ENCODE data around the gene EVI2A.
A peak's percentile ranks its signal among the peaks of the same experiment; 100 is the strongest.
"Not testable (repeated sequence)": the region's sequence is repeated elsewhere in the genome, so short reads cannot be mapped to it uniquely, and the experiment has no call there.

EVI2A gene, protein sequence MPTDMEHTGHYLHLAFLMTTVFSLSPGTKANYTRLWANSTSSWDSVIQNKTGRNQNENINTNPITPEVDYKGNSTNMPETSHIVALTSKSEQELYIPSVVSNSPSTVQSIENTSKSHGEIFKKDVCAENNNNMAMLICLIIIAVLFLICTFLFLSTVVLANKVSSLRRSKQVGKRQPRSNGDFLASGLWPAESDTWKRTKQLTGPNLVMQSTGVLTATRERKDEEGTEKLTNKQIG

DNA sequence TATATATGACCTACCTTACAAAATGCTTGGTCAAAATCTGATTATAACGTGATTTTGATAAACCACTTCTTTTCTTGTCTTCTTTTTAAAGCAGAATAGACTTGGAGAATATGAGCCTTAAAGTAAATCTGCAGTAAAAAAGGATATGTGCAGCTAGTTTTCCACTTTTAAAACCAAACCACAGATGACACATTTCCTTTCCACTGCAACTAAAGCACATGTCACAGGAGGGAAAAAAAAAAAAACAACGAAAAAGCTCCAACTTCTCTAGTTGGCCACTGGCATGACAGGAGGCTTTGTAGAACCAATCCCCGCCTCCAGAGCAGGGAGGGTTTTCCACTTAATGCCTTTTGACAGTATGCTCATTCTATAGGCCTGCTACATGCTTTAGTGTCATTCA lies at the start of gene EVI2A:
Gene EVI2A, minus strand, starts transcription at position 142 of the 400 bp plus-strand sequence. CDS start 2,609 bp downstream, outside the sequence.
- peak; percentile 68 for DNase-seq (ENCODE audit: low spot score)

DNA sequence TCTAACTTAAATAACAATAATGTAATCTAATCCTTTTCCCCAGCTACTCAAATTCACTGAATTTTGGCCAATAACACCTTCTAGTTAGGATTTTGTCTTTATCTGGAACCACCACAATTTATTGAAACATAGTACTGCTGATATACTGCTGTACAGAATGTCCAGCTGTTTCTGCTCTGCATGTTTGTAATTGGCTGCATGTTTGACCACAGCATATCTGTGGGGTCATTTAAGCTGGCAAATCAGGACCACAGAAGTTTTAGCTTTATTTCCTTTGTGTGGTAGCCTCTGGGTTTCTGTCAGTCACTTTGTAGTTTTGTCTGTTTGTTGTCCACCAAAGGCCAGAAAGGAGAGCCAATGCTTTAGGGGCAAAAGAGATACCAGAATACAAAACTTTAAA lies 47.8 kb upstream of the EVI2A start:
- no peak for DNase-seq (ENCODE audit: low spot score)

DNA sequence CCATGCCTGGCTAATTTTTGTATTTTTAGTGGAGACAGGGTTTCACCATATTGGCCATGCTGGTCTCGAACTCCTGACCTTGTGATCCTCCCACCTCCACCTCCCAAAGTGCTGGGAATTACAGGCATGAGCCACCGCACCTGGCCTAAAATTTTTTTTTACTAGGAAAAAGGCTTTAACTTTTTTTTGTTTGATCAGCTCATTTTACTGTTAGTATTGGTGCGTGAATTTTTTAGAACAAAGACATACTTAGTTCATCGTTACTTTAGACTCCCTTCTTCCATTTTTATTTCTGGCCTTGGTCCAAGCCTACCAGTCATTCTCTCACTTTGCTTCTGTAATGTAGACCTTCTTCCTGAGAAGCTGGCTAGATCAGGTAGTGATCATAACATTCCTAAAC lies 44.7 kb upstream of the EVI2A start:
- DNase-seq (ENCODE audit: low spot score), result no peak

DNA sequence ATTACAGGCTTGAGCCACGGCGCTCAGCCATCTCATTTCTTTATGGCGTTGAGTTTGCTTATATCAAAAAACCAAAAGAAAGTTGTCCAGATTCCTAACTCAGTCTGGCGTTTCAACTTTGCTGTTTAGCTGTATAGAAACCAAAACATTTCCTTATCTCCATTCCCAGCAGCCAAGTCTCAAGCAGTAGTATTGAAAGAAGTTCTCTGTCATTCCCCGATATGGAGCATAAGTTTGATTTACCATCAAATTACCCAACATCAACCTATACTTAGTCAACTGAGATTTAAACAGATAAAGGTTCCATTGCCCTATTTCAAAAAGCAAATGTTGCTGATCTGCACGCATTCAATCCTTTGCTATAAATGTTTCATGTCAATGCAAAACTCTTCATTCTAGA lies 42.6 kb upstream of the EVI2A start:
- no peak for DNase-seq (ENCODE audit: low spot score)

DNA sequence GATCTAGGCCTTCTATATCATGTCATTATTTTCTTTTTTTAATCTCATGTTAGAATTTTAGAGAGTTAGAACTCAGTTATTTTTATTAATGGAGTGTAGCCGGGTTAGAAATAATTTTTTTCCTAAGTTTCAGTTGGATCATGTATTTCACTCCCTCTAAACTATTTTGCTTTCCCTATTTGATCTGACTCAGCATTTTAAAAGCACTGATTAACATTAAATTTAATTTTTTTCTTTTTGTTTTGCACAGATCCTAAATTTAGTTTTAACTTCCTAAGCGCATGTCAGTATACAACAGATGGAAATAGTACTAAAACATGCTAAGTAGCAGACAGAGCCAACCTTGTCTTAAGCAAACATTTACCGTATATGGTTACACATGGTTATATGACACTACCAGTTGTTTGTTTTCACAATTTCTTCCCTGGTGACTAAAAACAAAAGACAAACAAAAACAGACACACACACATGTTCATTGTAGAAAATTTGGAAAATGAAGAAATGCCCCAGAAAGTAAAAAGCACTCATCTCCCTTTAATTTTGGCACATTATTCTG lies 36.5 kb upstream of the EVI2A start:
- DNase-seq (ENCODE audit: low spot score), result no peak

DNA sequence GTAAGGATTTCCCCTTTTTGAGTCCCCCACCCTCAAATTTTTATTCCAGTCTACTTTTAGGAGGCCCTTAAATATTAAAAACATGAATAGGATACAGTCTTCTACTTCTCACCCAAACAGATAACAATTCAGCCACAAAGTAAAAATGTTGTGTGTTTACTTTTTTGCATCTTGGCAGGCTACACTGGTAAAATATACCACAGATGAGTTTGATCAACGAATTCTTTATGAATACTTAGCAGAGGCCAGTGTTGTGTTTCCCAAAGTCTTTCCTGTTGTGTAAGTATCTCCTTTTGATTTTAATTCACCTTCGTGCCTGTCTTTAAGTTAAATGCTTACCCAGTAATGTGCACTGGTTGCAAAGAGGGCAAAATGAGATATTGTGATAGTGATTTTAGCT lies 35.7 kb upstream of the EVI2A start:
- DNase-seq (ENCODE audit: low spot score), result no peak

DNA sequence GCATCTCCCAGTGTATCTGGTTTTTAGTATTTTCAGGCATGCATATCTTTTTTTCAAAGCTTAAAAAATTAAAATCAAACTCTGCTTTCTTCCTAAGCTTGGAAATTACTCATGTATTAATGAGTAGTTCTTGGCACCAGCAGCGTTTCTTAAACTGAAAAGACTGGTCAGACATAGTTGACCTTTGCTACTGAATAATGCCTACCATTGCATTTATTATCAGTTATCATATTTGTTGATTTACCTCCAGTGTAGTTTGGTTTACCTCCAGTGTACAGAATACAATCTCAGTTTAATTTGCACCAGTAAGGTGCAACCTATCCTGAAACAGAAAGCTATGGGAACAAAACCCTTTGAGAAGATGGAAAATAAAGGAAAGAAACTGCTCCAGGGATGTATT lies 34.5 kb upstream of the EVI2A start:
- DNase-seq (ENCODE audit: low spot score), result no peak

DNA sequence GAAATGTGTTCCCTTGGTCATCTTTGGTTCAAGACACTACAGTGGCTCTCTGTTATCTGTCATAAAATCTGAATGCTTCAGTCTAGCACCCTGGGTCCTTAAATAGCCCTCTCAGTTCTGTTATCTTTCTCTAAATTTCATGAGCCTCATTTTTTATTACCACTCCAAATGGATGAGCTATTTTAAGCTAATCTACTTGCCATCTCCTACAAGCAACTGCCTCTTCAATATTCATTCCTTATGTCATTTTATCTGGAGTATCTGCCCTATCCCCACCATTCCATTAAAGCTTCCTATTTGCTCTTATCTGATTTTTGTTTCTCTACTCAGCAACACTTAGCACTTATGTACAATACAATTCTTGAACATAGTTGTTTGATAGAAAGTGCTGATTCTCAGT lies 28.0 kb upstream of the EVI2A start:
- no peak for DNase-seq (ENCODE audit: low spot score)

DNA sequence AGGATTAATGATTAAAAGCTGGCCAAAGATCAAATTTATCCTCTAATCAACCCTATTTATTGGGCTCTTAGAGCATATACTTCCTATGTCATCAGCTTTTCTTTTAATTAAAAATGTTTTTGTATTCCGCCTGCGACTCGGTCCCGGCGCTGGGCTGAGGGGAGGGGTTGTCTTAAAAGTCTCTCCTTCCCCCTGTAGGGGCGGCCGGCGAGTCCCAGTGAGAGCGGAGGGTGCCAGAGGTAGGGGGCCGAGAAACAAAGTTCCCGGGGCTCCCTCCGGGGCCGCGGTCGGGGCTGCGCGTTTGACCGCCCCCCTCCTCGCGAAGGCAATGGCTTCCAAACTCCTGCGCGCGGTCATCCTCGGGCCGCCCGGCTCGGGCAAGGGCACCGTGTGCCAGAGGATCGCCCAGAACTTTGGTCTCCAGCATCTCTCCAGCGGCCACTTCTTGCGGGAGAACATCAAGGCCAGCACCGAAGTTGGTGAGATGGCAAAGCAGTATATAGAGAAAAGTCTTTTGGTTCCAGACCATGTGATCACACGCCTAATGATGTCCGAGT lies 23.8 kb upstream of the EVI2A start:
- DNase-seq (ENCODE audit: low spot score), result not testable (repeated sequence)

DNA sequence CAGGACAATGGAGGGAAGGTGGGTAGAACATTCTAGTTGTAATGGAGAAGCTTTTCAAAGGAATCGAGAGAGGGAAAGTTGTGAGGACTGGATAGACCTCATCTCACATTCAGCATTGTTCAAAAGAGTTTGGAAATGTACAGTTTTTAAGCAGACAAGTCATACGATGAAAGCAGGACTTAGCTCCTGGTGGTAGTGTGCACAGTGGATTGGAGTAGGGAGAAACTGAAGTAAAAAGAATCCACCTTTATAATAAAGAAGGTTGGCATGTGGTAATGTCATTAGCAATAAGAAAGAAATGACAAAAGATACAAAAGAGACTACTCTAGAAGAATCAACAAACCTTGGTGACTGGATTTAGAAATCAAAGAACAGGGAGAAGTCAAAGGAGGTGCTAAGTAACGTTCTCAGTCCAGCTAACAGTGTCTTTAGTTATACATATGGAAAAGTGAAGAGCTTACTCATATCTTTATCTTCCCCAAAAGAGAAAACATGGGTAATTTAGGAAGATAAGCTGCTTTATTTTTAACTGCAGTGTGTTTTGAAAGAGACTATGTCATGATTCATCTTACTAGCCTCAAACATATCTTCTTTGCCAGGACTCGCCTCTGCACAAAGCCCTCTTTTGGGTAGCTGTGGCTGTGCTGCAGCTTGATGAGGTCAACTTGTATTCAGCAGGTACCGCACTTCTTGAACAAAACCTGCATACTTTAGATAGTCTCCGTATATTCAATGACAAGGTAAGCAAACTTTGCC lies 18.7 kb upstream of the EVI2A start:
- peak; percentile 67 for DNase-seq (ENCODE audit: low spot score)

DNA sequence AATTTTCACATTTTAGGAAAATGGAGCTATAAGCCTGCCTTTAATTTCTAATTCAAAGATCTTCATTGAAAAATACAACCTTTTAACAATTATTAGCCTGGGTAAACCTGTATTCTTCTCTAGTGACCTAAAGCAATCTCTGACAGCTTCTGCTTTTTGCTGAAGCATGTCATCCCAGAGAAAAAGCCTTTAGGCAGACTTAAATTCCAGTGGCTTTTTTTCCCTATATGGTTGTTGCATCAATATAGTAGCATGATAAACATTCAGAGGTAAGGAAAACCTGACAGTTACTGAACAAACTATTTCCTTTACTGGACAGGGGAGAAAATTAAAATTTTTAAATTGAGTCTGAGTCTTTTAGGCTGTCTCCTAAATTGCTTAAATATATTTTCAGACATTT lies 7.8 kb upstream of the EVI2A start:
- DNase-seq (ENCODE audit: low spot score), result no peak

DNA sequence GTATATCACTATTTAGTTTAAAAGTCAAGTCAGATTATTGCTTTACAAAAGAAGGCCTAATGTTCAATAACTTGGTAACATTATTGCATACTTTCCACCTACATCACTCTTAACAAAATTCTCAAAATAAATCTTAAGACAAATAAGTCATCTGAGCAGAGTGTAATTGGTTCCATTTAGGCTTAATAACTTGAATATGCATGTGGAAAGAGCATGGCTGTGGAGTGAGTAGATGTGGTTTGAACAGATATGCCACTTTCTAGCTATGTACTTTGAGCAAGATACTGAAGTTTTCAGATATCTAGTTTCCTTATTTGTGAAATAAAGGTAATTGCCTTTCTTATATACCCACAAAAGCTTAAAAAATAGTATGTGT lies 6.7 kb upstream of the EVI2A start:
- DNase-seq (ENCODE audit: low spot score), result peak; percentile 17

DNA sequence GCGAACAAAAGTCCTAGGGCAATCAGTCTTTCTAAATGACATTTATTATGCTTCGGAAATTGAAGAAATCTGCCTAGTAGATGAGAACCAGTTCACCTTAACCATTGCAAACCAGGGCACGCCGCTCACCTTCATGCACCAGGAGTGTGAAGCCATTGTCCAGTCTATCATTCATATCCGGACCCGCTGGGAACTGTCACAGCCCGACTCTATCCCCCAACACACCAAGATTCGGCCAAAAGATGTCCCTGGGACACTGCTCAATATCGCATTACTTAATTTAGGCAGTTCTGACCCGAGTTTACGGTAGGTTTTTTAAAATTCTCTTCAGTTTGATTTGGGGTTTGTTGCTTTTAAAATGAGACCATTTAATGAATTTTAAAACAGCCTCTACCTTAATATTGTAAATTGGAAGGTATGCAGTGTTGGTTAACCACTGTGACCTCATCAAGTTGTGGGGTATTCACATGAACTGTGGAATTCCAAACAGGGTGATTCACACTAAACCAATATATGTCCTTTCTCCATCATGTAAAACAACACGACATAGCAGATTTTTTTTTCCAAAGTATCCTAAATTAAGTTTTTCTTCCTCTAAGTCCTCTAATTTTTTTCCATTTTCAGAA lies 6.2 kb upstream of the EVI2A start:
- peak; percentile 66 for DNase-seq (ENCODE audit: low spot score)

DNA sequence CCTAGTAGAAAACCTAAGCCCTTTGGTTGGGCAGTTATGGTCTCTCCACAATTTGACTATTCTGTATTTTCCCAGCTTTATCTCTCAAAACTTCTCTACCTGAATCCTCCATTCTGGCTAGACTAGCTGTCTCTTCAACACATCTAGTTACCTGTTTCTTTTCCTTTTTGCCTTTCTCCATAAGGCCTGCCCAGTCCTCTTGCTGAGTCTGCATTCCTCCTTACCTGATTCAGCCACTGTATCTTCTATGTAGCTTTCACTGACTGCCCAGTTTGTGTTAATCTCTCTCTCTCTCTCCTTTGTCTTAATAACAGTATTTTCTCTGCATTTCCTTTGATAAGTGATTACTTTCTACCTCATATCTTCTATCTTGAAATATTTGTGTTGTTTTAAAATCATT lies 2.1 kb upstream of the EVI2A start:
- no peak for DNase-seq (ENCODE audit: low spot score)

DNA sequence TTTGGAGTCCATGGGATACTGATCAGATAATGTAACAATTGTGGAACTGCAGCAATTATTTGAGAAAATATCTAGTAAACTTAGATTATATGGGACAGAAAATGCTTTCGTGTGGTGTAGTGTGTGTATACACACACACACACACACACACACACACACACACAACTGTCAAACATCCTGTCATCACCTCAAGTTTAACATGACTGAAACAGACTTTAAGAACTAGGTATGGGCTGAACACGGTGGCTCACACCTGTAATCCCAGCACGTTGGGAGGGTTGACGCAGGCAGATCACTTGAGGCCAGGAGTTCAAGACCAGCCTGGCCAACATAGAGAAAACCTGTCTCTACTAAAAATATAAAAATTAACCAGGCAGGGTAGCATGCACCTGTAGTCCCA lies 544 bp upstream of the EVI2A start:
- no peak for DNase-seq (ENCODE audit: low spot score)

DNA sequence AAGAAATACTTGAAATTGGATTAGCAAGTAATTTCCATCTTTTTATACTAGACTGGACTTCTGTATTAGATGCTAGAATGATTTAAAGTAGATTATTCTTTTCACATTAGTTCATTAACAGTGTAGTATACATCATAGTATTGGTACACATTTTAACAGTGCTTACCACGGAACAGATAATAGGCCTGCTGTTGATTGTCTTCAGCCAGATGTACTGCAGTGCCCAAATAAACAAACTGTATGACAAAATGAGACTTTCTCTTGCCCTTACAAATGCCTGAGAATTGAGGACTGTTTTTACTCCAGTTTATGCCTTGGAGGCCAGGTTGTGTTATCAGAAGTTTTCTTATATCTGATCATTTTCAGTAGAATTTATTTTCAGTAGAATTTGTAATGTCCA lies 631 bp downstream of the EVI2A start:
- DNase-seq (ENCODE audit: low spot score), result no peak

DNA sequence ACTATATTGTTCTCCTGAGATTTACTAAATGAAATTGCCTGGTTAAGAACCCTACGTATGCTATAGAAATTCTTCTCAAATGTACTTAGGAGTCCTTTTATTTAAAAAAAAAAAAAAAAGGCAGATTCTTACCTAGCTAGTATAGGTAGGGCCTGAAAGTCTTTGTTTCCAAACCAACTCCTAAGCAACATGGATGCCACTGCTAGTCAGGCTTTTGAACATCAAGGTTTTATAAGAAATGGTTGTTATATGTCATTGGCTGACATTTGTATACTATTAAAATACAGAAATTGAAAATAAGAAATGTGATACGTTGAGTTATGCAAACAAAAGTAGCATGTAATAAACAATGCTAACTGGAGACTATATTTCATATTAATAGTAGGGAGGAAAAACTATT lies 1.2 kb downstream of the EVI2A start:
- no peak for DNase-seq (ENCODE audit: low spot score)

DNA sequence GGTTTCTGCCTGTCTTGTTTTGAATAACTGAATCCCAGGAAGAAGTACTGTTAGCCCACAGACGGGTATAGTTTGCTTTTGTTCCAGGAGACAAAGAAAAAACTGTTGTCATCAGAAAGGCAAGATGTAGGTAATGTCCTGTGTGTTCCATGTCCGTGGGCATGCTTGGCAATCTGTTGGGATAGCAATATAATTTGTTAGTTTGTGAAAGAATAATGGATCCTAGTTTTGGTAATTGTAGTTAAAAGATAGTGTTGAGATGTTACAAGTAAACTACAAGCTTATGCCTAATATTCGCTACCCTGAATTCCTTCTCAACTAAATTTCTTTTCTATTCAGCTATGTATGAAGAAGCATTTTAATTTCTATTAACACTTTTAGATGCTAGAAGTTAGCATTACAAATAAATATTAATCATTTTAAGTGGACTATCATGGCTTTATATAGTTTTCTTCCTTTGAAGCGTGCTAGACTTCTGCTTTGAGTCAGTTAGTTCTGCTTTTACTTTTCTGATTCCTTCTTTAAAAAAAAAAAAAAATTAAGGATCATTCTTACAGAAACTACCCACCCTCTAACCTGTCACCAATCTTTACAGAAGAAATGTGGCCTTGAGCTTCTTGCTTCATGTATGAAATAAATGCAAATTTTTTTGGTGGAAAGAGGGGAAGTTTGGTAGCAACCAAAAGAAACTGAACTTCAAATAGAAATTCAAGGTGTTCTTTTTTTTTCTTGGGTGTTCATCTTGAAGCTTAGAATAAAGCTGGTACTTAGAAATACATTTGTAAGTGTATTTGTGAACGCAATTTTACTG lies 2.4 kb downstream of the EVI2A start:
- DNase-seq (ENCODE audit: low spot score), result no peak

DNA sequence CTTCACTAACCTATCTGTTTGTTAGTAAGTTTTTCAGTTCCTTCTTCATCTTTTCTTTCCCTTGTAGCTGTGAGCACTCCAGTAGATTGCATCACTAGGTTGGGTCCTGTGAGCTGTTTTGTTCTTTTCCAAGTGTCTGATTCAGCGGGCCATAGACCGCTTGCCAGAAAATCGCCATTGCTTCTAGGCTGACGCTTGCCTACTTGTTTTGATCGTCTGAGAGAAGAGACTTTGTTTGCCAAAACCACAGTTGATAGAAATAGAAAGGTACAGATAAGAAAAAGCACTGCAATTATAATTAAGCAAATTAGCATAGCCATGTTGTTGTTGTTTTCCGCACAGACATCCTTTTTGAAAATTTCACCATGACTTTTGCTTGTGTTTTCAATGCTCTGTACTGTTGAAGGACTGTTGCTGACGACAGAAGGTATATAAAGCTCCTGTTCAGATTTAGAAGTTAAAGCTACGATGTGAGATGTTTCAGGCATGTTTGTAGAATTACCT lies 3.1 kb downstream of the EVI2A start:
- DNase-seq (ENCODE audit: low spot score), result peak; percentile 76

DNA sequence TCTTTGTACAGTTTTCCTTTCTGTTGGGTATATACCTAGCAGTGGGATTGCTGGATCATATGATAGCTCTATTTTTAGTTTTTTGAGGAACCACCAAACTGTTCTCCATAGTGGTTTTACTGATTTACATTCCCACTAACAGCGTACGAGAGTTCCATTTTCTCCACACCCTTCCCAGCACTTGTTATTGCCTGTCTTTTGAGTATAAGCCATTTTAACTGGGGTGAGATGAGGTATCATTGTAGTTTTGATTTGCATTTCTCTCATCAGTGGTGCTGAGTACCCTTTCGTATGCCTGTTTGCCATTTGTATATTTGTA lies 6.7 kb downstream of the EVI2A start:
- DNase-seq (ENCODE audit: low spot score), result no peak

DNA sequence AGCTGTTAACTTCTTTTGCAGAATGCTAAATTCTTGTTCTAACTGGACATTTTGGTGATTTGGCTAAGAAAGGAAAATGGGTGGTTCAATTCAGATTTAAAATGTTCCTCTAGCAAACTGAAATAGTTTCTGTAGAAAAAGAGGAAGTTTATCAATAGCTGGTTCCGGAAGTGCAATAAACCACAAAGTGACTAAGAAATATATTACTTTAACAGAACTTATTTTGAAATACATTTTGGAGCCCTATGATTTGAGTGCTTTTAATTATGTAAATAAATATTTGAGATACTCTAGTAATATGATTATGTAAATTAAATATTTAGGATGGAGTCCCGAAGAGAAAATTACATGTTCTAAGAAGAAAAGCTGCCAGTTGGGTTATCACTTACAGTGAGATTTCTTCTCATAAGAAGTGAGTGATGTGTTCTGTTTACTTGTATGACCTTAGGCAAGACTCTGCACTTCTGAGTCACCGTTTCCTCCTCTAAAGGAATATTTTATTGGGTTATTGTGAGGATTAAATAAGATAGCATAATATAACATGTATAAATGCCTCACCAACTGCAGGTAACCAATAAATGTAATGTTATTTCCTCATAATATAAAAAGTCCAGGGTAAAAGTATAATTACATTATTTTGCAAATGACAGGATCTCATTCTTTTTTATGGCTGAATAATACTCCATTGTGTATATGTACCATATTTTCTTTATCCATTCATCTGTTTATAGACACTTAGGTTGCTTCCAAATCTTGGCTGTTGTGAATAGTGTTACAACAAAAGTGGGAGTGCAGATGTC lies 7.2 kb downstream of the EVI2A start, which contains the start of gene EVI2B:
Gene EVI2B, minus strand, starts transcription at position 73 of the 800 bp plus-strand sequence. CDS start 8,445 bp downstream, outside the sequence.
- peak; percentile 9 for DNase-seq (ENCODE audit: low spot score)
